GM19351 (cell line): ENCODE measurements around the gene ENTHD1.
"Not testable (repeated sequence)": the region's sequence is repeated elsewhere in the genome, so short reads cannot be mapped to it uniquely, and the experiment has no call there.

Experiments
- ATAC-seq: cut with Tn5 transposase; IDR thresholded peaks from one replicate; pipeline ENCODE4 v1.9.1; 2021; ENCODE audit warnings: mild to moderate bottlenecking, moderate library complexity; ENCODE audit not compliant: unreplicated experiment

The ENTHD1 gene

GRCh38 chr22:39925273-39925672, 31.7 kb upstream of the ENTHD1 start:
- ATAC-seq = no peak

GRCh38 chr22:39924286-39924685, 30.7 kb upstream of the ENTHD1 start:
- ATAC-seq = no peak

GRCh38 chr22:39923696-39924095, 30.1 kb upstream of the ENTHD1 start:
- ATAC-seq = no peak

- ATAC-seq = no peak
Measured at GRCh38 chr22:39920134-39920743, 26.7 kb upstream of the ENTHD1 start.

DNA sequence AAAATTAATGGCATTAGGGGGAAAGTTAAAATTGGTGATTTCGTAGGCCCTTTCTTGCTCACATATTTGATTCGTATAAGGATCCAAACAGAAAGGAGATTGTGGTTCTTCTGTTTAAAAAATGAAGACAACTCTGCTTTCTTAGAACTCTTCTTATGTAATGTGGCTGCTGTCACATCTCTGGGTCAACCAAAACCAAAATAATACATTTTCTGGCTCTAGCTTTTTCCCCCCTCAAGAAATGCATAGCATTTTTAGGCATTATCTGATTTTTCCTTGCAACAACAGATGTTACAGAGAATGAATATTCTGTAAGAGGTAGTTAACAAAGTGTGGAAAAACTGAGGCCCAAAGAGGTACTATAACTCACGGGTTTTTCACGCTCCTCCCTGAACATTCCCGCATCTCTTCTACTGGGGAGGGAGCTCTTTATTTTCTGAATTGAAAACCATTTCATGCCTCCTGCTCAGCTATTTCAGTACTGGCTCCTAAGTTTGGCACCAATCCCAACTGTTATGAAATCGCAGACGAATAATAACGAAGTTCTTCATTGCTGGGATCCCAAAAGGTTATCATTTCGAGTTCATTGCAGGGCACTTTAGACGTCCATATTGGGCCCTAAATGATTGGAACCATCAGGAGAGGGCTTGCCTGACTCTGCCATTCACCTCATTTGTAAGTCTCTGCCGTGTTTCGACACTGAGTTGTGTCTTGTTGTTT, 24.4 kb upstream of the ENTHD1 start:
- ATAC-seq = no peak

- no peak for ATAC-seq
Measured at GRCh38 chr22:39917197-39917643, 23.7 kb upstream of the ENTHD1 start.

DNA sequence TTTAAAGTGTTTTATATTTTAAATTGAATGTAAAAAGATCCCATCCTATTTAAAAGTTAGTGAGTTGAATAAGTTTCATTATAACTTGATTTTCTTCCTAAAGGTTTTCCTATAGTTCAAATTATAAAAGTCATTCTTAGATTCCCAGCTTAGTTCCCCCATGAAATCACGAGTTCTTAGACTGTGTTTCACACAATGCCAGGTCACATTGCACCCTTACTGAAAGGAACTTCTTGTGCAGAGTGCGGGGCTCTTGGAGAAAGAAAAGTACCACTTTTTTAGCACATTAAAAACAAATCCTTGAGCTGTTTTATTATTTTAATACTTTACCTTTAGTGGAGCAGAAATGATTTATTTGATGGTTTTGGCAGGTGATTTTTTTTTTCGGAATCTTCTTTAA, 22.9 kb upstream of the ENTHD1 start:
- no peak for ATAC-seq

GRCh38 chr22:39915295-39915726, 21.8 kb upstream of the ENTHD1 start:
- ATAC-seq = no peak

- no peak for ATAC-seq
Measured at GRCh38 chr22:39914584-39914983, 21.0 kb upstream of the ENTHD1 start.

- no peak for ATAC-seq
Measured at GRCh38 chr22:39913886-39914285, 20.3 kb upstream of the ENTHD1 start.

DNA sequence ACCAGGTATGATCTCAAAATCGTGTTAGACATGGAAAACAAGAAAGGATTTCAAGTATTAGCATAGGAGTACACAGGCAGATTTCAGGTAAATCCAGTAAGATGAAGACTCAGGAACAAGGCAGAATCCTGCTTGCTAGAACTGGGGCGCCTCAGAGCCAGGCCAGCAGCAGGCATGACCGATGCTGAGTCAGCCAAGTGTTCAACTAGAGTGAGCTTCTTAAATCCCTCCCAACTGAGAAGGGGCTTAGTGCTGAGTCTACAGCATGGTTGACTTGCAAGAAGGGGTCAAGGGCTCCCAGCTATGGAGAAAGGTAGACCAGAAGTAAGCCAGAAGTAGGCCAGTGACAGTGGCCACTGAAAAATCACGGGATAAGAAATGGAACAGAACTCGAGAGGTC, 19.8 kb upstream of the ENTHD1 start:
- ATAC-seq = no peak

DNA sequence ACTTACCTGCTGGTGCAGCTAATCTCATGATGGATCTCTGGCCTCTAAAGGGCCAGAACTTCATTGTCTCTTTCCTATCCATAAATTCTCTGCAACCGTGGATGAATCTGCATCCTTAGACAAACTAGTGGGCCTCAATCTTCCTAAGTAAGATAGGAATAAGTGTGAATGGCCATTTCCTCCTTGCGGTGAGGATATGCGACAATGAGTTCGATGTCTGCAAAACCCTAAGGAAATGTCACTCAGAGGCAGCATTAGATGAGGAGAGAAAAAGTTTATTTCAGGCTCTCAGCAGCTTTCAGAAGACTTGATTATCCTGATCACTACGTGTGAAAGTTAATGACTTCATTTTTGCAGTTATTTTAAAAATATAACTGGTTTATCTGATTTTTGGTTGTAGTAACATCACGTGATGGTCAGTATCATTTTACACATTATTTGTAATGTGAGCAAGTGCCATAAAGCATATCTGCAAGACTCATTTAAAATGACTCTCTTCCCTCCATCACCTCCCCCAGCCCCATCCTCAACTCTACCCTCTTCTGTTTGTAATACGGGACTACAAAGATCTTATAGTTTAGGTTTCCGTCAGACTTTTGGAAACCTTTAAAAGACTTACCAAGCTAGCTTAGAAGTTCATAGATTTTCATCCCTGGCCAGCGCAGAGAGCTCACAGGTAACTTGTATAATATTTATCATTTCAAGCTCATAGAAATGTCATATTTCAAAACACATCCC, 17.5 kb upstream of the ENTHD1 start:
- no peak for ATAC-seq

GRCh38 chr22:39908737-39909136, 15.2 kb upstream of the ENTHD1 start:
- ATAC-seq = no peak

DNA sequence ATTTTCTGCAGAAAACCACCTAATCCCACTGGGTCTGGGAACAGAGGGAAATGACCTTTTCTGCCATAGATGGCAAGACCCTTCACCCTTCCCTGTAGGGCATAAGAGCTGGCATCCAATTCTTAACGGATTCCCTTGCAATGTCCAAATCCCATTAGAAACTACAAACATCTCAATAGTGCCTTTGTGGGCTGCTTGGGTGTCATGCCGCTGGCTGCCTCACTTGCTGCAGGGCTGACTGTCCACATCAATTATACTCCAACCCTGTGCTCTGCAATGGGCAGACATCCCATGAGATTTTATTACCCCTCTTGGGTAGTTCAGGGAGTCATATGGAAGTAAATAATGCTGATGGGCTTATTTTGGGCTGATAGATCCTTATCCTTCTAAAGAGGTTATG, 14.6 kb upstream of the ENTHD1 start:
- no peak for ATAC-seq

GRCh38 chr22:39907605-39908097, 14.1 kb upstream of the ENTHD1 start:
- ATAC-seq = no peak

GRCh38 chr22:39907047-39907446, 13.5 kb upstream of the ENTHD1 start:
- ATAC-seq = no peak

- no peak for ATAC-seq
Measured at GRCh38 chr22:39906207-39906606, 12.6 kb upstream of the ENTHD1 start.

DNA sequence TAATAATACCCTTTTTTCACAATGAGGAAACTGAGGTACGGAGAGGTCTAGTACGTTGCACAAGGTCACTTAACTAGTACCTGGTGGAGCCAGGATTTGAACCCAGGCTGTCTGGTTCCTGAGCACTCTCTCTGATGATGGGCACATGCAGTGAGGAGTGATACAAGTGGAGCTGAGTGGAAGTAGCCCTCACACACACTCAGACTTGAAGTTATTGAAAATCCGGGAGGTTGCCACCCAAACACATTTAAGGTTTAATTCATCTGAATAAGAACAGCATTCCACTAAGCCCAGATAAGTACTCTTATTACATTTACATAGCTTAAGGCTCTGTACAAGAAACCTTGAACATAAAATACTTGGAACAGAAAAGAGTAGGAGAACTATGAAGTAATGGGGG, 12.1 kb upstream of the ENTHD1 start:
- no peak for ATAC-seq

DNA sequence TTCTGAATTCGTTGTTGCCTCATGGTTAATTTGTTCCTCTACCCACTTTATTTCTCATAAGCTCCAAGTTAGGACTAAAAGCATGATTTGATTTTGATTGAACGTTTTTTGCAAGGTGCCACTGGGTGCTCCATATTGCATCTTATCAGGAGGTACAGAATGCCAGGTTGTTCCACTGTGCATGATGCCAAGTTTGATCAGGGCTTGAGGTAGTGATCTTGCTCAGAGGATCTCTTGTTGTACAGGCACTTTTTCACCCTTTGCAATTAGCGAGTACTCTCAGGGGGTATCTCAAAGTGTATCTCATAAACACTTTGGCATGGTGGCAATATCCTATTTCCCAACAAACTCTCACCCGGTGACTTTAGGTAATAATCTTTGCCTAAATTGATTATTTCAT, 11.3 kb upstream of the ENTHD1 start:
- no peak for ATAC-seq

DNA sequence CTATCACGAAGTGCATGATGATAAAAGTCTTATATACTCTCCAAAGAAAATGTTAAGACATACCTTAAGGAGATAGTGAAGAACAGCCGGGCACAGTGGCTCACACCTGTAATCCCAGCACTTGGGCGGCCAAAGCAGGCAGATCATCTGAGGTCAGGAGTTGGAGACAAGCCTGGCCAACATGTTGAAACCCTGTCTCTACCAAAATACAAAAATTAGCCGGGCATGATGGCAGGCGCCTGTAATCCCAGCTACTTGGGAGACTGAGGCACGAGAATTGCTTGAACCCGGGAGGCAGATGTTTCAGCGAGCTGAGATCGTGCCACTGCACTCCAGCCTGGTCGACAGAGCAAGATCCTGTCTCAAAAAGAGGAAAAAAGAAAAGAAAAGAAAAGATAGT, 10.5 kb upstream of the ENTHD1 start:
- not testable (repeated sequence) for ATAC-seq

DNA sequence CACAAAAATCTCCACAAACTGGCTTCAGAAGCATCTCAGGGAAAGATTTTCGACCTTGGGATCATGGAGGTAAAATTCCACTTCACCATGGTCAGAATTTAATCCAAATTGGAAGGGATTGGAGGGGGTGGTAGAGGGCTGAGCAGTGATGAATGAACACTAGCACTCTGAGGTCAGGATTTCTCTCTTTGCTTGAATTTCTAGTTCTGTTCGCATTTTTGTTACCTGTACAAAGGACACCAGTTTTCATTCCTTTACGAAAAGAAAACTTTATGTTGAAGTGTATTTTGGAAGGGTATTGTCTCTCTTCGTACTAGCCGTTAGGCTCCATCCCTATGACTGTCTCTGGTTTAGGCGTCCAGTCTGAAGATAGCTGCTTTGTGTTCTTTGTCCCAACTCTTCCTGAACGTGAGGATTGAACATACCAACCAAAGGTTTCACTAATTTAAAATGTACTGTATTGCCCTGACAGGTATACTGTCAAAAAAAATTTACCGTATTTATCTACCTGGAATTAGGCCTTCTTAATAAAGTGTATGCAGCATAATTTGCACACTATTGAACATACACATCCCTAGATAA, 8.1 kb upstream of the ENTHD1 start:
- ATAC-seq = no peak
